HS-5 (cell line): ENCODE results near the gene BAZ2B.

Experiments
- DNase-seq: peaks from one replicate; pipeline ENCODE4 v3.0.0-alpha.2; 2012; ENCODE audit warnings: low read depth

The BAZ2B gene

DNA sequence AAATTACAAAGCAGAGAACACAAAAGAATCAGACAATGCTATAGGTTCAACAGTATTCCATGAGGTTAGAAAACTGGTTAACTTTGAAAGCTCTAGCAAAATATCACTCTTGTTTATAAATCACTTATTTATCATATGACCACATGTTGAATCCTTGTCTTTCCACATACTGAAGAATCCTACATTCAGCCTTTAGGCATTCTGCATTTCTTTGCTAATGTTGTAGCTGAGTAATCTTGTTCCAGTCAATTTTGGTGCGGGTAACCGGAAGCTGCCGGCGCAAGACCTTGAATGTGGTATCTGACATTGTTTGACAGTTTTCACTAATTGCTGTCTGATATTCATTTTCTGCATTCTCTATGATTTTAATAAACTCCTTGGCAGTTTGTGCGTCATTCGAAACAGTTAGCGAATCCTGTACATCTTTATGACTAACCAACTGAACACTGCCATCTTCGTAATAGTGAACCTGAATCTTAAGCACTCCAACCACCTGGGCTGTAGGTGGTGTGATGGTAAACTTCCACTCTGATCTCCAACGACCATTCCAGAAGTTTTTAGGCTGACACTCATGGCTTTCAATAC lies 154.1 kb downstream of the BAZ2B start:
- DNase-seq = no peak

- no peak for DNase-seq
Measured at GRCh38 chr2:159461076-159461475, 155.3 kb downstream of the BAZ2B start.

DNA sequence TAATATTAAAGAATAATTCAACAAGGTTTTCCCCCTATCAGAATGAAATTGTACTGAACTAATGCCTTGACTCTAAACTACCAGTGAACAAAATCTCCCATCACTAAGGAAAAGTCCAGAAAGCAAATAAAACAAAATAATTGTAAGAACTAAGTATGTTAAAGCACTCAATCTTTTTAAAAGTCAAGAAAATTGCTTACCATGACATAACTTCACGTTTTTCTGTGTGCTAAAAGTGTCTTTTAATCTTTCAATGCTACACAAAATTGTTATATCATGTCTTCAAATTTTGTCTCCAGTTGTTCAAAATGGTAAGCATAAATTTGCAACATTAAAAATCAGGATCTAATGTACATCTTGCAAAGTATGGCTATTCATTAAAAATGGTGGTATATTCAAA lies 156.1 kb downstream of the BAZ2B start:
- no peak for DNase-seq

DNA sequence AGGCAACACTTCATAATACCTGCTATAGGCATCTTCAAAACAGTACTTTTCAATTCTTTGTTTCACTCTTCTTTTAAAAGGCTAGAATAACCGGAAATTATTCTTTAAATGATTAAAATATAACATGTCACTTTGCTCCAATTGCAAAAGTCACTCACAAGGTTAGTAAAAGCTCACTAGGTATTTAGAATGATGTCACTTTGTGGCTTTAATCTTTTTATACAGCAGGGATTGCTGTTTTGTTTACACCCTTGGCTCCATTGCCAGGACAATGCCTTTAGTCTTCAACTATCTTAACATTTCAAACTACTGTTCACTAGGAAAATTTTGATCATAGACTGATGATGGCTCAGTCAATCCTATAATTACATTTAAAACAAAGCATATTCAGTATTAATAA lies 157.1 kb downstream of the BAZ2B start:
- DNase-seq = no peak

- DNase-seq = no peak
Measured at GRCh38 chr2:159457589-159457988, 158.8 kb downstream of the BAZ2B start.

- DNase-seq = no peak
Measured at GRCh38 chr2:159456500-159457426, 159.6 kb downstream of the BAZ2B start.

GRCh38 chr2:159455330-159455918 lies 160.9 kb downstream of the BAZ2B start:
- DNase-seq = no peak

DNA sequence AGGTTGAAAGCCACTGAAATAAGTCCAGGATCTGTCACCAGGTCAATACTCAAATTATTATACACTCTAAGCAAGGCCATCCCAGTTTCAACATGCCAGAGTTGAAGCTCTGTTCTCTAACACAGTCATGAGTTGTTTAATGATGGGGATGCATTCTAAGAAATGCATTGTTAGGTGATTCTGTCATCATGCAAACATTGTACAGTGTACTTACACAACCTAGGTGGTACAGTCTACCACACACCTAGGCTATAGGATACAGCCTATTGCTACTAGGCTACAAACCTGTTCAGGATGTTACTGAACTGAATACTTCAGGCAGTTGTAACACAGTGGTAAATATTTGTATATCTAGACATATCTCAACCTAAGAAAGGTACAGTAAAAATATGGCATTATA lies 162.2 kb downstream of the BAZ2B start:
- DNase-seq = no peak

- DNase-seq = no peak
Measured at GRCh38 chr2:159450180-159450579, 166.2 kb downstream of the BAZ2B start.

DNA sequence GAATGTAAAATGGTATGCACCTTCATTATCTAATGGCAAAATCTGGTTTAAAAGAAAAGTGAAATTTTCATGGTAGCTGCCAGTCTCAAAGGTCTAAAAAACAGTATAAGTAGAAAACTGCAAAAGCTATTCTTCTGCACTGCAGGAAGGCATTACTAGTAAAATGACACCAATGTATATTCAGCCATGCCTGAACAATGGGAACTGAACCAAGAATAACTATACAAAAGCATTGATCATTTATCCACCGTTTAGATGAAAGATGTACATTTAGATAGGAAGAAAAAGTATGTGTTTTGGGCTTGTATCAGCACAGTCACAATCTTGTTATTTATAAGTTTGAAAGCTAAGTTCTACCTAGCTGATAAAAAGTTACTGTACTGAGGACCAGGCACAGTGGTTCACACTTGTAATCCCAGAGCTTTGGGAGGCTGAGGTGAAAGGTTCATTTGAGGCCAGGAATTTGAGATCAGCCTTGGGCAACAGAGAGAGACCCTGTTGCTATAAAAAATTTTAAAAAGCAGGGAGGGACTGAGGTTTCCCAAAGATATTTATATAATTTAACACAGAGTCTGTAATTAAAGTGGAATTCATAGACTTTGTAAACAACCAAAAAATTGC lies 166.7 kb downstream of the BAZ2B start:
- DNase-seq = no peak

GRCh38 chr2:159446817-159447216 lies 169.5 kb downstream of the BAZ2B start:
- DNase-seq = no peak

GRCh38 chr2:159446201-159446600 lies 170.1 kb downstream of the BAZ2B start:
- no peak for DNase-seq

DNA sequence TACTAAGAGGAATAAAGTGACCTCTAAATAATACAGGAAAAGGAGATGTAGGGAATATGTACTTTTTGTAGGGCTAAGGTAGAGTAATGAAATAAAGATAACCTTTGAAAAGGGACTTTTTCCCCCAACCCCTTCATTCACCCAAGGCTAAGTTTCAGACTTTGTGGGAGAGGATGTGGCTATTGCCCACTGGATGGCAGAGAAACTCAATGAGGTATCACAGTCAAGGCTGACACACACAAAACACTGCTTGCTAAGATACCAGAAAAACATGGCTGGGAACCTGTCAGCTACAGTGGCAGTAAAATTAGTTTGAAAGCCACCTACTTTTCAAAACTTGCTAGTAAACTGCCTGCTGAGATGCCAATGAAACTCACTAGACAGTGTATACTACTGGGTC lies 171.0 kb downstream of the BAZ2B start:
- no peak for DNase-seq

DNA sequence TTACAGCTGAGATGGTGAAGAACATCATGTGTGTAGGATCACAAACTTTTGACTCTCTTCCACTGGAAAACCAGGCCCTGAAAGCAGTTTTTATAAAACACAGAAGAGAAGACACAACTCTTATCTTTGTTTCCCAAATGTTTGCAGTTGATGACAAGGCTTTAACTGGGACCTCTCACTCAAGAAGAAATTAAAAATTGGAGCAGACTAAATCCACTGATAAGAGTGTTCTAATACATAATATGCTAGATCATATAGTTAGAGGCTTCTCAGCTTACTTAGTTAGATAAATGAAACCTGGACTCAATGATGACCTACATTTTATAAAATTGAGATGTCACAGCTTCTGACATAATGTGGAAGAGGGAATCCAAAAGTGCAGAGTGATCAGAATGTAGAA lies 171.6 kb downstream of the BAZ2B start:
- no peak for DNase-seq

GRCh38 chr2:159442159-159442852 lies 174.0 kb downstream of the BAZ2B start:
- no peak for DNase-seq

- DNase-seq = no peak
Measured at GRCh38 chr2:159441182-159441581, 175.2 kb downstream of the BAZ2B start.

DNA sequence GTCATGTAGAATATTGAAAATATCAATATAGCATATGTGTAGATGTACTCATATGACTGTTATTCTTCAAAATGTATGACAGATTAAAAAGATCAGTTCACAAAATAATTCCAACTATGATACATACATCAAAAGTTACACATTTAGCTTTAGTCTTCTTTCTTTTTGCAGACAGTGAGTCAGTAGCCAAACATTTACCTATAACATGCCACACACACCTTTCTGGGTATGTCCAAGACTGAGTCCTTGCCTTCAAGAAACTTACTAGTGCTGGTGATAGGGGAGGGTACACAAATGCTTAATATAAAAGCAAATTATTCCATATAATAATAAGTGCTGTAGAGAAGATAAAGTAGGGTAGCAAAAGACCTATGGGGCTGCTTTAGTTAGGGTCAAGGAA lies 176.9 kb downstream of the BAZ2B start:
- DNase-seq = no peak

GRCh38 chr2:159438720-159439353 lies 177.5 kb downstream of the BAZ2B start:
- DNase-seq = no peak

- no peak for DNase-seq
Measured at GRCh38 chr2:159438284-159438683, 178.1 kb downstream of the BAZ2B start.

- DNase-seq = no peak
Measured at GRCh38 chr2:159432610-159433009, 183.7 kb downstream of the BAZ2B start.

DNA sequence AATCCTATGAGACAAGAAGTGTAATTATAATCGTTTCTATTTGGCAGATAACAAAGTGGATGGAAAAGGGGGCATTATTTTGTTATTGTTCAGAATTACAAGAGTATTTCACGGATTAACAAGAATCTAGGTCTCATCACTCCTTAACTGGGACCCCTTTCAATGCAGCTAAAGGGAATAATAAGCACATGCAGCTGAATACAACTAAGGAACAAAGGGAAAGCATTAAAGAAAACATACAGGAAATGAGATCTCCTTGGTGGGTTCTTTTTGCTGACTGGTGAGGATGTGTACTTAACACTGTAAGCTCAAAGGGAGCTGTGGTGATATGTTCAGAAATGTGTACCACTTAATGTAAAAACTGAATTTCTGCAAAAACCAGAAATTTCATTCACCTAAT lies 189.3 kb downstream of the BAZ2B start:
- DNase-seq = no peak

- no peak for DNase-seq
Measured at GRCh38 chr2:159419403-159419802, 196.9 kb downstream of the BAZ2B start.
